HL-60/S4 treated with retinoic acid at 250 ng/mL for 4 days and 3 days (cell line): ENCODE measurements around the gene WFDC12.

Experiments used
- in situ Hi-C: fragments of 300-500 bp; cut with MboI; formaldehyde crosslinking; loops from 2 replicates; pipeline ENCODE4 v1.7.0; 2022; ENCODE audit warnings: low sequenced_read_pairs

Gene WFDC12

GRCh38 chr20:45094201-45094600, 30.1 kb downstream of the WFDC12 start:
- in situ Hi-C loops: no loop called here

- in situ Hi-C loops: no loop called here
Measured at GRCh38 chr20:45092898-45093297, 31.4 kb downstream of the WFDC12 start.

- in situ Hi-C loops: no loop called here
Measured at GRCh38 chr20:45091366-45091765, 32.9 kb downstream of the WFDC12 start.

- in situ Hi-C loops: no loop called here
Measured at GRCh38 chr20:45090481-45090880, 33.8 kb downstream of the WFDC12 start.

GRCh38 chr20:45088247-45088646, 36.0 kb downstream of the WFDC12 start:
- in situ Hi-C loops: no loop called here

GRCh38 chr20:45087814-45088213, 36.5 kb downstream of the WFDC12 start:
- in situ Hi-C loops: no loop called here

- in situ Hi-C loops: no loop called here
Measured at GRCh38 chr20:45087097-45087790, 37.0 kb downstream of the WFDC12 start.

- in situ Hi-C loops: no loop called here
Measured at GRCh38 chr20:45085867-45086266, 38.4 kb downstream of the WFDC12 start.

- in situ Hi-C loops: no loop called here
Measured at GRCh38 chr20:45085289-45085688, 39.0 kb downstream of the WFDC12 start.

- in situ Hi-C loops: no loop called here
Measured at GRCh38 chr20:45083127-45083526, 41.1 kb downstream of the WFDC12 start.

GRCh38 chr20:45082468-45082867, 41.8 kb downstream of the WFDC12 start:
- in situ Hi-C loops: no loop called here

GRCh38 chr20:45080867-45081624, 43.2 kb downstream of the WFDC12 start:
- in situ Hi-C loops: no loop called here

- in situ Hi-C loops: loop anchor here (10.0 kb wide), 1 partner anchor 63 kb away; no protein-coding TSS in a partner anchor
Measured at GRCh38 chr20:45077559-45077958, 46.7 kb downstream of the WFDC12 start.
